Heart left ventricle (tissue), 16 donors: ENCODE results near the gene ARHGAP10. TPM values are rescaled to one million over a fixed set of nuclear protein-coding genes. Genes with fewer than 3 reads are reported as not detected.
A peak's percentile ranks its signal among the peaks of the same experiment; 100 is the strongest.

Source experiments
- ATAC-seq, 4 donors: fragments of 200-7000 bp; cut with Tn5 transposase; one replicate each; pipeline ENCODE4 v1.9.1; 2020 to 2022; ENCODE audit warnings: moderate library complexity in 4 of 4, mild to moderate bottlenecking in 3 of 4, moderate number of reproducible peaks in 1 of 4
- DNase-seq, 5 donors: peaks; one replicate each; pipeline ENCODE4 v3.0.0-alpha.2; 2020
- H3K27ac ChIP-seq, 12 donors: fragments of 200-600 bp; sonication (generic) in 4 of 12; one replicate each; pipeline versions ENCODE4 v1.5.0 to v1.8.0; 2016 to 2022; ENCODE audit warnings: mild to moderate bottlenecking in 2 of 12
- H3K27me3 ChIP-seq, 9 donors: fragments of 200-600 bp; sonication (generic) in 2 of 9; one replicate each; pipeline versions ENCODE4 v1.5.1 to v1.8.0; 2016 to 2022; ENCODE audit warnings: mild to moderate bottlenecking in 3 of 9
- H3K36me3 ChIP-seq, 9 donors: fragments of 200-600 bp; sonication (generic) in 2 of 9; one replicate each; pipeline versions ENCODE4 v1.5.0 to v1.8.0; 2018 to 2022; ENCODE audit warnings: mild to moderate bottlenecking in 2 of 9
- H3K4me1 ChIP-seq, 12 donors: fragments of 200-600 bp; sonication (generic) in 4 of 12; one replicate each; pipeline versions ENCODE4 v1.5.0 to v1.8.0; 2016 to 2022; ENCODE audit warnings: mild to moderate bottlenecking in 3 of 12
- H3K4me3 ChIP-seq, 12 donors: fragments of 200-600 bp; sonication (generic) in 4 of 12; one replicate each; pipeline versions ENCODE4 v1.5.0 to v1.8.0; 2017 to 2022; ENCODE audit warnings: mild to moderate bottlenecking in 9 of 12, moderate library complexity in 4 of 12
- H3K9me3 ChIP-seq, 12 donors: fragments of 200-600 bp; sonication (generic) in 4 of 12; one replicate each; pipeline versions ENCODE4 v1.5.0 to v1.8.0; 2016 to 2022; ENCODE audit warnings: mild to moderate bottlenecking in 1 of 12
- POLR2A ChIP-seq, 2 donors: fragments of 450-650 bp; IDR thresholded peaks; one replicate each; pipeline ENCODE4 v1.6.1; 2017; ENCODE audit warnings: antibody characterized with exemption in 2 of 2, mild to moderate bottlenecking in 2 of 2, moderate library complexity in 2 of 2
- WGBS, 4 donors: extraction: QIAGEN DNeasy Blood & Tissue Kit in 2 of 4; methylation state at CpG; one replicate each; pipeline versions ENCODE4 v1.1.5 to v1.1.7; 2013 to 2018; 5-methylcytosine and 5-hydroxymethylcytosine counted together
- intact Hi-C, 10 donors: fragments of 100-400 bp; cut with DNase I; formaldehyde crosslinking; loops; one replicate each; pipeline versions ENCODE4 v1.11.1 to v1.14.2; 2022
- polyA plus RNA-seq, 2 donors: library from polyadenylated mRNA; stranded (reverse); fragments of 200-250 nt; gene quantifications; one replicate each; pipeline ENCODE4 v1.2.3, GENCODE V29; 2013
- total RNA-seq, 9 donors: library from RNA; depleted of rRNA in 2 of 9; stranded (reverse); fragments of >200 nt in 2 of 9; fragmentation: NEBNext Ultra II Directional in 3 of 9; extraction: Animal tissue kit (Norgen Biotek cat#: 25700) in 3 of 9; gene quantifications; one replicate each; pipeline versions ENCODE4 v1.1.0 to v1.2.4, GENCODE V29; 2016 to 2023
- TF ChIP-seq, protein P1 (sequence below), 12 donors: fragments of 200-600 bp; sonication (generic) in 4 of 12; IDR thresholded peaks; one replicate each; pipeline versions ENCODE4 v1.5.0 to v1.8.0; 2018 to 2022; ENCODE audit warnings: antibody characterized with exemption in 12 of 12, mild to moderate bottlenecking in 5 of 12
- donor health status: ischemic (EF 13 %, LVEDD 7.1; RV severe dilation, severe dysfunction).
- donor health status: healthy with polysubstance abuse.
- donor health status: DM: no; HTN: yes; CAD: no.
- donor health status: DM: no; HTN: no; CAD: no.
- donor health status: ischemic (EF 25% LVEDD 6.9; RV normal size, moderate dysfunction).
- donor health status: ischemic (EF 25% LVEDD 5.7; RV mildly dilated, moderate dysfunction).
- donor health status: healthy.
- donor health status: DM: yes; HTN: yes; CAD: no.
- donor health status: ischemic (EF 35%, LVEDD 5.7; RV mildly dilated, moderate dysfunction).
- donor health status: nonischemic (EF 11% LVEDD 7.7; RV severe dilation, severe dysfunction).
- donor health status: DM: yes; HTN: yes; CAD: no.
- donor health status: PGD.
- donor health status: ischemic (EF 29% LVEDD 5.4; RV normal size, mild dysfunction).
- donor health status: nonischemic (EF 23%, LVEDD 6.1; RV moderate dilation, normal function).

Gene ARHGAP10
- total and polyA plus RNA-seq, 11 donors = 30.6 to 73.7 (median 51.7) TPM

DNA sequence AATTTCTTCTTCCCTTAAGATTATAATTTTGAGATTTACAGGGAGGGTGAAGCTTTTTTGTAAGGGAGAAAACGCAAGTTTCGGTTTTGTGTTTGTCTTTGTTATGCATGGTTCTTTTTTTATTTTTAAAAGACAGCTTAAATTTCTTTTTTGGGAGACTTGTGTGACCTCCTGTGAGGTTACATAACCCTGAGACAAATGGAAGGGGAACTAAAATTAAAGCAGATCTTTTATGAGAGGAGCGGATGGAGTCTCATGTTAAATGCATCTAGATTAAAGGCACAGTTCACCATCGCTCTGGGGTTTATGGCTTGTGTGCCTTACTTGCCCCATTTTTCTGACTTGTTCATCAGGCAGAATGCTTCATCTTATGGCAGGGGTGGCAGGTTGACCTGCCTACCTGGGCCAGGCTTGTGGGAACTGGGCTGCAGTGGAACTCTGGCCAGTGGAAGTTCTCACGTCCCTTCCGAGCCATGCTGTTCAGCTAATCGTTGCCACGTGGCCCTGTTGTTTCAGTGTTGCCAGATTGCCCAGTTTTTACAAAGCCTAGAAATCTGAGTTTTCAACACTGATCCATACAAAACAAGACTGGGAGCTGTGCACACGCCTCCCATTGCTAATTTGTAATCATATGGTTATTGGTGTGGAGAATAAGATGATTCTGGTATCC, 291.8 kb downstream of the ARHGAP10 start:
- intact Hi-C loops = no loop called here
- DNase-seq (no peak), ATAC-seq (peak in 1 of 4 donors; percentile 47)
- no peak for TF ChIP-seq POLR2A (IDR thresholded peaks at IDR 0.05)
- TF ChIP-seq, protein P1, sequence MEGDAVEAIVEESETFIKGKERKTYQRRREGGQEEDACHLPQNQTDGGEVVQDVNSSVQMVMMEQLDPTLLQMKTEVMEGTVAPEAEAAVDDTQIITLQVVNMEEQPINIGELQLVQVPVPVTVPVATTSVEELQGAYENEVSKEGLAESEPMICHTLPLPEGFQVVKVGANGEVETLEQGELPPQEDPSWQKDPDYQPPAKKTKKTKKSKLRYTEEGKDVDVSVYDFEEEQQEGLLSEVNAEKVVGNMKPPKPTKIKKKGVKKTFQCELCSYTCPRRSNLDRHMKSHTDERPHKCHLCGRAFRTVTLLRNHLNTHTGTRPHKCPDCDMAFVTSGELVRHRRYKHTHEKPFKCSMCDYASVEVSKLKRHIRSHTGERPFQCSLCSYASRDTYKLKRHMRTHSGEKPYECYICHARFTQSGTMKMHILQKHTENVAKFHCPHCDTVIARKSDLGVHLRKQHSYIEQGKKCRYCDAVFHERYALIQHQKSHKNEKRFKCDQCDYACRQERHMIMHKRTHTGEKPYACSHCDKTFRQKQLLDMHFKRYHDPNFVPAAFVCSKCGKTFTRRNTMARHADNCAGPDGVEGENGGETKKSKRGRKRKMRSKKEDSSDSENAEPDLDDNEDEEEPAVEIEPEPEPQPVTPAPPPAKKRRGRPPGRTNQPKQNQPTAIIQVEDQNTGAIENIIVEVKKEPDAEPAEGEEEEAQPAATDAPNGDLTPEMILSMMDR (IDR thresholded peaks at IDR 0.05) = no peak
- Histone ChIP-seq H3K4me1 (peaks cover 0 to 50% (median 13%) of the 10 kb centered on the region in 12 donors), H3K4me3 (peak overlapping the region in 1 of 12 donors; percentile 11), H3K9me3 (peaks cover 0 to 5% (median 0%) of the 10 kb centered on the region in 12 donors), H3K27me3 (no peaks in the 10 kb centered on the region), H3K36me3 (peaks cover 0 to 4% (median 0%) of the 10 kb centered on the region in 9 donors), H3K27ac (peak overlapping the region in 5 of 12 donors; percentile 4 to 51 (median 31))
- WGBS, 4 donors = 71 to 83% (median 73%) methylated on average over 9 of the region's 9 CpGs

DNA sequence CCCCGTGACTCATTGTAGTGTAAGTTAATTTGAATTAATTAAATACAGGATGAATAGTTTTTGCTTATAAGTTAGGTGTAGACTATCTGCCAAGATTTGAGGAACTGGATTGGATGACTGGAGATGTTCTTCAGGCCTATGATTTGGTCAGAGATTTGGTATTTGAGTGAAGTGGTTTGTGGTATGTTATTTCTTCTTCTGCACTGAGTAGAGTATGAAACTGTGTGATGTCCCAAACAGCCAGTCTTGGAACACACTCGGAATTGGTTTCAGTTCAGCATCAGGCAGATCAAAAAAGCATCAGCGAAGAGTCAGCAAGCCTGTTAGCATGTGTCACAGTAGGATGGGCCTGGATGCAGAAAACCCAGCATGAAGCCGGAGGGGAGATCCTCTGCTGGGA, 294.1 kb downstream of the ARHGAP10 start:
- WGBS, 4 donors = 81 to 89% (median 86%) methylated on average over 4 of the region's 4 CpGs
- ATAC-seq (no peak), DNase-seq (no peak)
- no peak overlapping the region for H3K4me3 ChIP-seq
- H3K27ac ChIP-seq = no peak overlapping the region
- H3K4me1 ChIP-seq = peaks cover 0 to 49% (median 18%) of the 10 kb centered on the region in 12 donors
- TF ChIP-seq, protein P1 (IDR thresholded peaks at IDR 0.05) = no peak
- no peak for TF ChIP-seq POLR2A (IDR thresholded peaks at IDR 0.05)
- no peaks in the 10 kb centered on the region for H3K27me3 ChIP-seq
- intact Hi-C loops = no loop called here
- peaks cover 0 to 11% (median 0%) of the 10 kb centered on the region in 12 donors for H3K9me3 ChIP-seq
- peaks cover 0 to 4% (median 0%) of the 10 kb centered on the region in 9 donors for H3K36me3 ChIP-seq

DNA sequence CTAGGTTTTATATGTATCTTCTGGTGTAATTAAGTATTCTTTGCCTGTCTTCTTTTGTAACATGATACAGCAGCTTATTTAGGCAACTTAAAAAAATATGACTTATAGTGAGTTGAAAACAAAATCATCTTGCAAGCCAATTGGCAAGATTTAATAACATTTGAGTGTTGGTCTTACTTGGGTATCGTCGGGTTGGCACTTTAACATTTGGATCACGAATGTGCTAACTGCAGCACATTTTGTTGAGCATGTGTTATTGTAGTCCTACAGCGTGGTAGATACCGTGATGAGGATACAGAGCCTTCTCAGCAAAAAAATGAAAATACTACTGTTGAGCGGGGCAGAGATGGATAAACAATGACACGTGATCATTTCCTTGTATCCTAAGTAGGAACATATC, 295.3 kb downstream of the ARHGAP10 start:
- Histone ChIP-seq H3K4me3 (no peak overlapping the region), H3K9me3 (peaks cover 0 to 11% (median 0%) of the 10 kb centered on the region in 12 donors), H3K27me3 (no peaks in the 10 kb centered on the region), H3K36me3 (peaks cover 0 to 4% (median 0%) of the 10 kb centered on the region in 9 donors), H3K4me1 (peaks cover 0 to 37% (median 16%) of the 10 kb centered on the region in 12 donors), H3K27ac (no peak overlapping the region)
- TF ChIP-seq, protein P1 (IDR thresholded peaks at IDR 0.05) = no peak
- no peak for TF ChIP-seq POLR2A (IDR thresholded peaks at IDR 0.05)
- ATAC-seq = no peak
- intact Hi-C loops = no loop called here
- WGBS, 4 donors = 82 to 91% (median 88%) methylated on average over 7 of the region's 7 CpGs
- DNase-seq = no peak

DNA sequence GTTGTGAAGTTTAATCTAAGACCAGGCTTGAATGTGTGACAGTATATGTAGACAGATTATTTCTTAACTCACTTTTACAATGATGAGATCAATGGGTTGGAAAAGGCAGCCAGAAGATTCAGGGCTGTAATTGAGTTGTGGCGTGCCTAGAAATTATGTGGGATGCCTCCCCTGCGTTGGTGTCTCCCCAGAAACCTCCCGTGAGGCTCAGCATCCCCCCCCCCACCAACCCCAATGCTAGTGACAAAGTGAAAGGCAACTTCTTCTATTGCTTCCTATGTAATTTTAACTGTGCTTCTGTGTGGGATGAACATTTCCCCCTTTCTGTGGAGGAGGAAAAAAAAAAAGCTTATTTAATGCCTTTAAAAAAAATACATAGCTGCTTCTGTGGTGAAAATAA, 297.9 kb downstream of the ARHGAP10 start:
- DNase-seq (no peak), ATAC-seq (no peak)
- TF ChIP-seq POLR2A (IDR thresholded peaks at IDR 0.05) = no peak
- TF ChIP-seq, protein P1 (IDR thresholded peaks at IDR 0.05) = no peak
- Histone ChIP-seq H3K4me1 (peaks cover 0 to 25% (median 7%) of the 10 kb centered on the region in 12 donors), H3K4me3 (no peak overlapping the region), H3K27ac (peak overlapping the region in 1 of 12 donors; percentile 34), H3K36me3 (peaks cover 0 to 4% (median 0%) of the 10 kb centered on the region in 9 donors), H3K27me3 (no peaks in the 10 kb centered on the region), H3K9me3 (peaks cover 0 to 11% (median 0%) of the 10 kb centered on the region in 12 donors)
- 86 to 92% (median 89%) methylated on average over 3 of the region's 3 CpGs for WGBS, 4 donors
- intact Hi-C loops = no loop called here
